AG09309 (cell line): ENCODE results near the gene CHD5.

Experiments
- DNase-seq: peaks from one replicate; pipeline ENCODE4 v3.0.0-alpha.2; 2010; ENCODE audit warnings: low read depth
- H3K4me3 ChIP-seq: 2 replicates; pipeline ENCODE4 v1.5.1; 2011; ENCODE audit warnings: mild to moderate bottlenecking, low read depth, low read length, moderate library complexity; ENCODE audit not compliant: control insufficient read depth
- CTCF ChIP-seq: IDR thresholded peaks from 2 replicates; pipeline ENCODE4 v1.5.1; 2011; ENCODE audit warnings: mild to moderate bottlenecking, low read depth, low read length, inconsistent platforms; ENCODE audit not compliant: insufficient read depth, control insufficient read depth; ENCODE audit errors: missing control alignments

The CHD5 gene

GRCh38 chr1:6180268-6180706 lies at the start of gene CHD5:
CHD5 (minus strand) TSS chr1:6180321; CDS start chr1:6180023, 298 bp downstream.
- TF ChIP-seq CTCF: no peak
- H3K4me3 ChIP-seq: no peak within 1 kb of the TSS
- no peak for DNase-seq

- H3K4me3 ChIP-seq: no peak overlapping the region
- DNase-seq: no peak
- TF ChIP-seq CTCF: no peak
These were observed 45.5 kb upstream of the CHD5 start for GRCh38 chr1:6225651-6226050.

- no peak for TF ChIP-seq CTCF
These were observed 44.6 kb upstream of the CHD5 start for GRCh38 chr1:6224718-6225117.

GRCh38 chr1:6223617-6224016 lies 43.5 kb upstream of the CHD5 start:
- no peak for TF ChIP-seq CTCF
- no peak overlapping the region for H3K4me3 ChIP-seq
- DNase-seq: no peak

More at GRCh38 chr1:6224718-6225117, 44.6 kb upstream of the CHD5 start:
- H3K4me3 ChIP-seq: no peak overlapping the region
- no peak for DNase-seq

- TF ChIP-seq CTCF: no peak
- no peak for DNase-seq
These were observed 42.5 kb upstream of the CHD5 start for GRCh38 chr1:6222636-6223035.

GRCh38 chr1:6221210-6221784 lies 41.2 kb upstream of the CHD5 start:
- TF ChIP-seq CTCF: no peak
- H3K4me3 ChIP-seq: no peak overlapping the region
- DNase-seq: no peak

More at GRCh38 chr1:6222636-6223035, 42.5 kb upstream of the CHD5 start:
- no peak overlapping the region for H3K4me3 ChIP-seq
